GM19452 (cell line): ENCODE data around the gene BEND3.
A peak's percentile ranks its signal among the peaks of the same experiment; 100 is the strongest.
"Not testable (repeated sequence)": the region's sequence is repeated elsewhere in the genome, so short reads cannot be mapped to it uniquely, and the experiment has no call there.

Experiments used
- ATAC-seq: cut with Tn5 transposase; IDR thresholded peaks from one replicate; pipeline ENCODE4 v1.9.1; 2021; ENCODE audit not compliant: unreplicated experiment

The BEND3 gene

DNA sequence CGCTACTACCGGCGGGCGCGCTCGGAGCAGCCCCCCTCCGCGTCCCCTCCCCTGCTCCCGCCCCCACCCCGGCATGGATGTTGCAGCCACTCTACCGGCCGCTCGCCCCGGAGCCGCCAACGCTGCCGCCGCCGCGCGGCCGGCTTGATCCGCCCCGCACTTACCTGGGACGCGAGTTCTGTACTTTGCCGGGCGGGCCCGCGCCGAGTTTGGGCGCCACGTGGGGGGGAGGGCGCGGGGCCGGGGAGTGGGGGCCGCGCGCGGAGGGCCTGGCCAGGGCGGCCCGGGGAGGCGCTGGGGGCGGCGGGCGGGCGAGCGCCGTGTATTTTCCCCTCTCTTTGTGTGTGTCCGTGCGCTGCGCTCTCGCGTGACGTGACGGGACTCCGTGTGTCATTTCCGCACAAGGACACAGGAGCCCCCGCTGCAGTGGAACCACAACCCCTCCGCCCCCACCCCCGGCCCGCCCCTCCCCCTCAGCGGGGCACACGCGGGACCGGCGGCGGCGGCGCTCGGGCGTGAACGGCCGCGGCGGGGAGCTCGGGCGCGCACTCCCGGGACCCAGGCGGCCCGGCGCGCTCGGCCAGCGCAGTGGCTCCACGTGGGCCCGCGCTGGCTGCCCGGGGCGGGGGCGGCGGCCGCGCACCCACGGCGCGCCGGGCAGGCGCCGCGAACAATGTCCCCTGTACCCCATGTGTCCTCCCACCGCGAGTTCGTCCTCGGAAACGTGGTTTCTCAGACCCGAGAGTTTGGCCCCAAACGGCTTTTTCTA is at the start of gene BEND3:
Gene BEND3, minus strand, starts transcription at position 590 of the 769 bp plus-strand sequence. CDS start 16,230 bp downstream, outside the sequence.
- peak; percentile 24 for ATAC-seq

DNA sequence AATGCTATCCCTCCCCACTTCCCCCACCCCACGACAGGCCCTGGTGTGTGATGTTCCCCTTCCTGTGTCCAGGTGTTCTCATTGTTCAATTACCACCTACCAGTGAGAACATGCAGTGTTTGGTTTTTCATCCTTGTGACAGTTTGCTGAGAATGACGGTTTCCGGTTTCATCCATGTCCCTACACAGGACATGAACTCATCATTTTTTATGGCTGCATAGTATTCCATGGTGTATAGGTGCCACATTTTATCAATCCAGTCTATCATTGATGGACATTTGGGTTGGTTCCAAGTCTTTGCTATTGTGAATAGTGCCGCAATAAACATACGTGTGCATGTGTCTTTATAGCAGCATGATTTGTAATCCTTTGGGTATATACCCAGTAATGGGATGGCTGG is 49.0 kb upstream of the BEND3 start:
- not testable (repeated sequence) for ATAC-seq

DNA sequence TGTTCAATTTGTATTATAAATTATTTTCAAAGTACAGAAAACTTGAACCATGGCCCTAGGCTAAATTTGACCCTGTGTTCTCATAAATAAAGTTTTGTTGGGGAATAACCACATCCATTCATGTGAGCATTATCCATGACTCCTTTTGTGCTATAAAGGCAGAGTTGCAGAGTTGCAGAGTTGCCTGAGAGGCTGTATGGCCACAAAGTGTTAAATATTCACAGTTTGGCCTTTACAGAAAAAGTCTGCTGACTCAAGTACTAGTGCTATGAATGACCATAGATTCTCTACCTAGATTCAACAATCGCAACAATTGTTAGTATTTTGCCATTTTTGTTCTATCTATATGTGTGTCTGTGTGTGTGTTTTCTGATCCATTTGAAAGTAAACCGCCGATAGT is 46.2 kb upstream of the BEND3 start:
- no peak for ATAC-seq

DNA sequence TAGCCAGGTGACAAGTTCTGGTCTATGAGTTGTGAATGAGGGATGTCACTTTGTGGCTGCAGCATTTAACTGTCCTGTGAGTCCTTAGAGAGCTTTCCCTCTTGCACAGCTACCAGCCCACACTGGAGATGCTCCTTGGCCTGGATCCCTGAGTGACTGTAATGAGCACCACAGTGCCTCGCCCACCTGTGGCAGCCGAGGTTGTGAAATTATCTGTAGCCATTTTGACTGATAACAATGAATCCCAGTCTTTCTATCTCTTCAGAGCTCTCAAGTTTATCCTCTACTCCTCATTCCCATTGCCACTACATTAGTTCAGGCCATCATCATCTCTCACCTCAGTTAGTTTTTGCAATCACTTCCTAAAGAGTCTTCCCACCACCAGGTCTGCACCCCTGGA is 41.3 kb upstream of the BEND3 start:
- no peak for ATAC-seq

DNA sequence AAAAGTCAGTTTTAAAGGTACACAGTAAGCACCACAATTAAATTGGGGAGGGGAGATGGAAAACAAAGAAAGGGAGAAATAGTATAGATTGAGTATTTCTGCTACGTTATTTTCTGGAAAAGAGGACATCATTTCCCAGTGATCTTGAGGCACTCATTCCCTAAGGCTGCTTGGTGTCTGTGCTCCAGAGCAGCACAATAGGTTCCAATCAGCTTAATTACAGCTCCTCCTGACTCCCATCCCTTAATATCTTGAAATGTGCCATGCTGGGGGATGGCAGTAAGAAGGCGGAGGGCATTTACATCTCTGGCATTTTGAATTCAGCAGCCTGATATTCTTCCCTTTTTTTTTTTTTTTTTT is 39.5 kb upstream of the BEND3 start:
- ATAC-seq = no peak

DNA sequence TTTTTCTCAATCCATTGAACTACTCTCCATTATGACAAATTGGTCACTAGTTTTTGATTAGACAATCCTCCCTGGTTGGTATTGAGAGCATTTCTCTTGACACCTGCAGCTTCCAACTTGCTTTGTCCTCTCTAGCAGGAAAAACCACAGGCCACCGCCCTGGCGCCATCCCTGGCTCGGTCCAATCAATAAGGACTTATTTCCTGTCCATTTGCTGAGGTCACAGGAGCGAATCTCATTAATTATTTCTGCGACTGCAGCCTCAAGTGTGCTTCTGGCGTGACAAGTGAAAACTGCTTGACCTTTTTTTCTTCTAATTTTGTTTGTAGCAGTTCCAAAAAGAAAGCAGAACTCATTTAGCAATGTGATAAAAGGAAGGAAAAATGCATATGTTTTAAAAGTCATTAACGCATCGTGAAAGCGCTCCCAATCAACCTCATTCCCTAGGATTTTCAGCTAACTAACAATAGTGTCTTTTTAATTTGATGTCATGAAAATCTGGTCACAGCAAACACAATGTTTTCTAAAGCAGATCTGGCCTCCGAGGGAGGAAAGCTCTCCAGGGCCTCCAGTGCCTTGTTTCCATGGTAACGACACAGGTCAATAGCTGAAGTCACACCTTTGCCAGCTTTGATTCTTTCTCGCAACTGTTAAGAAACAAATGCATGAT is 39.0 kb upstream of the BEND3 start:
- no peak for ATAC-seq

DNA sequence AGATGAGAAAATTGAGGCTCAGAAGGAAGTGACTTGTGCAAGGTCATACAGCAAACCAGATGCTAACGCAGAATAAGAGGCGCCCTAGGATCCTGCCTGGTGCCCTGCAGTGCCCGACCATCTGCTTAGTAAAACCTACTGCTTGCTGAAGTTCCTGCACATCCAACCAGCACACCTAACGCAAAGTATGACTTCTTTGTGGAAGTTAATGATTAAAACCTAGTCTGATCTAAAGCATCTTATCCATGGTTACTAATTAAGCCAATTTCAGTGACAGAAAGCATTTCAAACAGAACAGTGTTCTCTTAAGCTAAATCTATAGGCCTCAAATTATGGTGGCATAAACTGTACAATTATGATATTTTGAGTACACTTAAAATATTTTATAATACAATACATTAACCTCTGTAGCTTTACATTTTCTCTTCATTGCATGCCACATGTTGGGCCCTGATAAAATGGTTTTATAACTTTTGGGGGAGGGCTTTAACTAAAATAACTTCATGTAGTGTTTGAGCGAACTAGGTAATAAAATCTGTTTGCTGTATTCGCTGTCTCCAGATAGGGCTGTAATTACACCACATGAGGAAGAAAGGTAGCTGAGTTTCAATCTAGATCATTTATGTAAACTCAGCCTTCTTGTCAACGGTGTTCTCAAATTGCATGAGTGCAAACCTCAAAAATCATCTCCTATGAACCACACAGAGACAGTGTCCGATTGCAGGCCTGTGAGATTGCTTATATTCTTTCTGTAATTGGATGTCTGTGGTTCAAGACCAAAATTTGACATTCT is 37.5 kb upstream of the BEND3 start:
- no peak for ATAC-seq

DNA sequence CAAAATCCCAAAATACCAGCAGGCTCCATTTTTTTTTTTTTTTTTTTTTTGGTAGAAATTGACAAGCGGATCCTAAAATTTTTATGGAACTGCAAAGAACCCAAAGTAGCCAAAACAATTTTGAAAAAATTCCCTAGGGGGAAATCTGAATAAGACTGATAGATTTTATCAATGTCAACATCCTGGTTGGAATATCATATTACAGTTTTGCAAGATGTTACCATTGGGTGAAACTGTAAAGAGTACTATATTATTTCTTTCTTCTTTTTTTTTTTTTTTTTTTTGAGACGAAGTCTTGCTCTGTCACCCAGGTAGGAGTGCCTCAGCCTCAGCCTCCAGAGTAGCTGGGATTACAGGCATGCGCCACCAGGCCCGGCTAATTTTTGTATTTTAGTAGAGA is 29.4 kb upstream of the BEND3 start:
- ATAC-seq = no peak

DNA sequence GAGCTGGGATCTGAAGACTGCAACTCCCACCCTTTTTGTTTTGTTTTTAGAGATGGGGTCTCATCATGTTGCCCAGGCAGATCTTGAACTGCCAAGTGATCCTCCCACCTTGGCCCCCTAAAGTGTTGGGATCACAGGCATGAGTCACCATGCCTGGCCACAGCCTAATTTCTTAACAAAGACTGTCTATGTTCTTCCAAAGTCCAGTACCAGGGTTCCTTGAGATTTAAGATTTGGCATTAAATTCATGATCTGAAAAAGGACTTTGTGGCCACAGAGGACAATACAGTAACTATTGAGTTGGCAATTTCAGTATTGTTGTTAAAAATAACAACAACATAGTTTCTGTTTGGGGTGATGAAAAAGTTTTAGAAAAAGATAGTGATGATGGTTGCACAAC is 28.7 kb upstream of the BEND3 start:
- ATAC-seq = no peak

DNA sequence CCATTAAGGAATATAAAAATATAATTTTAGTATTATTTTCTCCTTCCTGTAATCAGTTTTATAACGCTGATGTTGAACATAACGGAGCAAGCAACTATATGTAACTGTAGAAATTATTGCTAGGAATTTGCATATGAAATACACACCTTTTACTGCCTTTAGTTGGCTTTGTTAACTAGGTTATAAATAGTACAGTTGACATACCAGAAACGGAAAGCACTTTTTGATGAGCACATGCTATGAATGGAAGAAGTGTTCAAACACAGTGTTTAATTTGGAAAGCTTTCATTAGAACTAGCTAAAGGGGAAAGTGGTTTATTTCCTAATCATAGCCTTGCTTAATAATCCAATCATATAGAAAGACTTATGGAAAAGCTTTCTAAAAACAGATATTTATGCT is 25.3 kb upstream of the BEND3 start:
- no peak for ATAC-seq

DNA sequence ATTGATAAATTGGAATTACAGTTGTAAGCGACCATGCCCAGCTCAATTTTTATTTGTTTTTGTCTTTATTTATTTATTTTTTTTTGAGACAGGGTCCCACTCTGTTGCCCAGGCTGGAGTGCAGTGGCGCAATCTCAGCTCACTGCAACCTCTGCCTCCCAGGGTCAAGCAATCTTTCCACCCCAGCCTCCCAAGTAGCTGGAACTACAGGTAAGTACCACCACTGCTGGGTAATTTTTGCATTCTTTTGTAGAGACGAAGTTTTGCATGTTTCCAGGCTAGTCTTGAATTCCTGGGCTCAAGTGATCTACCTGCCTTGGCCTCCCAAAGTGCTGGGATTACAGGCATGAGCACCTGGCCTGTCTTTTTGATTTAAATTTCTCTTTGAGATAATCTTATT is 21.0 kb upstream of the BEND3 start:
- ATAC-seq = not testable (repeated sequence)

DNA sequence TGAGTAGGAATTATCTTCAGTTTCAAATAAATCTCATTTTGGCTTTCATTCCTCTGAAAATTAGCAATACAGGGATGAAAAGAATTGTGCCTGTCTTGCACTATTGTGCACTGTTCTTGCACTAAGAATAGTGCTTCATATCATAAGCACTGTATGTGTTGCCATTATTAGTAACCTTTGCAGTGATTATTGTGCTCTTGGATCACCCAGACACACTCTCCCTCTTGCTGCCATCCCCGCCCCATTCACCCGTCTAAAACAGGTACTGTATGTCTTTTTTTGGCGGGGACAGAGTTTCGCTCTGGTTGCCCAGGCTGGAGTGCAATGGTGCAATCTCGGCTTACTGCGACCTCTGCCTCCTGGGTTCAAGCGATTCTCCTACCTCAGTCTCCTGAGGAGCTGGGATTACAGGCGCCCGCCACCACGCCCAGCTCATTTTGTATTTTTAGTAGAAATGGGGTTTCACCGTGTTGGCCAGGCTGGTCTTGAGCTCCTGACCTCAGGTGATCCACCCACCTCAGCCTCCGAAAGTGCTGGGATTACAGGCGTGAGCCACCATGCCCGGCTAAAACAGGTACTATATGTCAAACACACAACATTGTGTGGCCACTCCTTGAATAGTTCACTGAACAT is 19.8 kb upstream of the BEND3 start:
- ATAC-seq = not testable (repeated sequence)

DNA sequence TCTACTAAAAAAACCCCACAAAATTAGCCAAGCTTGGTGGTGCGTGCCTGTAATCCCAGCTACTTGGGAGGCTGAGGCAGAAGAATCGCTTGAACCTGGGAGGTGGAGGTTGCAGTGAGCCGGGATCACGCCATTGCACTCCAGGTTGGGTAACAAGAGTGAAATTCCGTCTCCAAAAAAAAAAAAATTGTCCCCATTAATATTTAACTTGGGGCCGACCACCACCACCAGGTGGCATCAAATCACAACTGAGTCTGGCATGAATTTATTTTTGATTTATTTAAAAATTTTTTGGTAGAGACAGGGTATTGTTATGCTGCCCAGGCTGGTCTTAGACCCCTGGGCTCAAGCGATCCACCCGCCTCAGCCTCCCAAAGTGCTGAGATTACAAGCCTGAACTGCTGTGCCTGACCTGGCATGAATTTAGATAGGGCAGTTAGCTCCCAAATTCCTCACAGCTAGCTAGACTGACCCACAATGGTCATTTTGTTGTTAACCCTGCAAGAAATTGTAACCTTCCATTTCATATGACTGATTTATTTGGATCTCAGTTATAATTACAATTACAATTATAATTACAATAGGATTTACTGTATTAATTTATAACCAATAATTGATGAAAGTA is 17.1 kb upstream of the BEND3 start:
- no peak for ATAC-seq

DNA sequence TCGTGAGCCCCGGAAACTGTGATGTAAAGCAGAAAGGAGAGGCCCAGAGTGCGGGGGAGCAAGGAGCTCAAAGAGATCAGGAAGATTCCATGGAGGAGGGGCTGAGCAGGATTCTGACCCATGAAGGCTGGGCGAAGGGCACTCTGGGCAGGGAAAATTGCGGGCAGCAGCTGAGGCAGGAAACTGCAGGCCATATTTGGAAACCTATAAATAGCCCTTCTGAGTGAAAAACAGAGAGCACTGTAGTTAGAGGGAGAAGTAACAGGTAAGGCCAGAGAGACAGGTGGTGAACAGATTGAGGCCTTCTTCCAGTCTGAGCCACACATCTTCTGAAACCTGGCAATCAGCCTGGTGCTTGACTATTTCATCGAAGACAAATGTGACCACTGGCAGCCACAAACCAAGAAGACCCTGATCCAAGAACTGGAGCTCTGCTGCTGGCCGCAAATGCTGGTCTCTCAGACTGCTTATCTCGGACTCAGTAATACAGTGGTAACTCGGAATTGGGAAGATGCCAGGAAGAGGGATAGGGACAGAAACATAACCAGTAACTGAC is 14.1 kb upstream of the BEND3 start:
- no peak for ATAC-seq

DNA sequence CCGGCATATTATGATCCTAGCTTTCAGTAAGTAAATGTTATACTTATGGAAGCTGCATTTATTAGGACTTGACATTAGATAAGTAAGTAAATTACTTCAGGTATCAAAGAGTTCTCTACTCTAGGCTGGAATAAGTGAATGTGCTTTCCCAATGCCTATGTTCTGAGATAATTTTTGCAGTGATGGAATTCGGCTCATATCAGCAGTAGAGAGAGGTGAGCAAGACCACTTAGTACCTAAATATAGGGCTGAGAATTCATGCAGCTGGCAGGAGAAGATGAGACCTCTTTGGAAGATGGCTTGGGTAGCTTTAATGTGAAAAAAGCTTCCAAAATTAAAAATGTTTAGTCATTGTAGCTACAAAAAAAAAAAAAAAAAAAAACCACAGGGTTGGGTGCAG is 13.3 kb upstream of the BEND3 start:
- no peak for ATAC-seq

DNA sequence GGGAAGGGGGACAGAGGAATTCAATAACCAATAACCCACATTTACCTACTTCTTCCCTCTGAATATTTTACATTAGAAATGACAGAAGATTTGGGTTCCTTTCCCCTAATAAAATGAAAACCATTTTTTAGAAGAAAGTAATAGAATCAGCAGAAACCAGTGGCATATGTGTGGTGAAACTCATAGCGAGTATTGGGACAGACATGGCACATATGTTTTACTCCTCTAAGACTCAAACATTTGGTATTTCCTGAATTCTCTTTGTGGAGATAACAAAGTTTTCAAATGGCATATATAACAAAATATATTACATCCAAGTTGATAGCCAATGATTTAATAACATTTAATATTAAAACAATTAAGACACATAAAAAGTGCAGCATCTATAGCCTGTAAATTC is 12.9 kb upstream of the BEND3 start:
- ATAC-seq = no peak

DNA sequence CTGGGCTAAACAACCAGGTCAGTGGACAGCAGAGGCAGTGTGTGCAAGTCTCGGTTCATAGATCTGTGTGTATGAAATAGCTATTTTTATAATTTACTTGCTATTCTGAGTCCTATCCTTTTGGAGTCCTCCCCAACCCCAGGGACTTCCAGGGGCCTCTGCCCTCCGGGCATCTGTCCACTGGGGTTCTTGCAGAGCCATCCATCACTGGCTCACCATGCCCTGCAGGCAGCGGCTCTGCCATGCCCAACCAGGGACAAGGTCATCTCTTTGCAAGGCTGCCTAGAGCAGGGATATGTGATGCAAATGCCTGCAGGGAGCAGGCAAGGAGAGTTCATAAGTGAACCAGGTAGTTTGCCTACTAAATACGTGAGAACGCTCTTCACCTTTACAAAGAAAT is 10.5 kb upstream of the BEND3 start:
- no peak for ATAC-seq

DNA sequence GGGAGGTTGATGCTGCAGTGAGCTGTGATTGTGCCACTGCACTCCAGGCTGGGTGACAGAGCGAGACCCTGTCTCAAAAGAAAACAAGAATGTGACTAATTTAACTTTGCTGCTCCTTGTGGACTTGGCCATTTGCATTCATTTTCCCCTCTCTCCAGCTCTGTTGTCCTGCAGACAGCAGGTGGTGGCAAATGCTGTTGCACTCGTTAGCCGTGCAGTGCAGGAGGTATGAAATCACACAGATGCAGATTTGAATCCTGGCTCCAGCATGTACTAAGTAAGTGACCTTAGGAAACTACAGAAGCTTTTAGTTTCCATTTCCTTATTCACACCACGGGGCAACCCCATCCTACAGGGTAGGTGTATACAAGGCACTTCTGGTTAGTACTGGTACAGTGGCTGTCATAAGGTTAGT is 9.6 kb upstream of the BEND3 start:
- ATAC-seq = peak; percentile 77

DNA sequence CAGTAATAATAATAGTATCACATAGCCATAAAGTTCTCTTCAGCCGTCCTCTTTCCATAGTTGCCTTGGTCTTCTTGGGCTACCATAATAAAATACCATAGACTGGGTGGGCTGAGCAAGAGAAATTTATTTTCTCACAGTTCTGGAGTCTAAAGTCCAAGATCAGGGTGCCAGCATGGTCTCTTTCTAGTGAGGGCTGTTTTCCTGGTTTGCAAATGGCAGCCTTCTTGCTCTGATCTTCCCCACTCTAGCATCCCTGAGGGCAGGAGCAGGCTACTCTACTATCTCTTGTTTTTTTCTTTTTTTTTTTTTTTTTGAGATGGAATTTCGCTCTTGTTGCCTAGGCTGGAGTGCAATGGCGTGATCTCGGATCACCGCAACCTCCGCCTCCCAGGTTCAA is 8.2 kb upstream of the BEND3 start:
- no peak for ATAC-seq

DNA sequence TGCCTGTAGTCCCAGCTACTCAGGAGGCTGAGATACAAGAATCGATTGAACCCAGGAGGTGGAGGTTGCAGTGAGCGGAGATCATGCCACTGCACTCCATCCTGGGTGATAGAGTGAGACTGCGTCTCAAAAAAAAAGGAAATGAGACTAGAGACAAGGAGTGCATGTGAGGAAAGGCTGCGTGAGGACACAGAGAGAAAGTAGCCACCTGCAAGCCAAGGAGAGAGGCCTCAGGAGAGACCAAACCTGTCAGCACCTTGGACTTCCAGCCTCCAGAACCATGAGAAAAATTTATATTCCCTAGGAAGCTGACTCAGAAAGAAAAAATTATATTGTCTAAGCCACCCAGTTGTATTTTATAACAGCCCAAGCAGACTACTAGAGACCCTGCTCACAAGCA is 7.4 kb upstream of the BEND3 start:
- ATAC-seq = no peak
